Stimulated activated CD8-positive, alpha-beta memory T cell treated with anti-CD3 and anti-CD28 coated beads, Interleukin-4, amount 100 ng/mL, for 4 hours (primary cell): ENCODE measurements around the gene ITPRIP.

Experiments
- DNase-seq, 2 donors: peaks; one replicate each; pipeline ENCODE4 v3.0.0-alpha.2; 2020; ENCODE audit warnings: low read depth in 2 of 2, low spot score in 1 of 2

The ITPRIP gene

DNA sequence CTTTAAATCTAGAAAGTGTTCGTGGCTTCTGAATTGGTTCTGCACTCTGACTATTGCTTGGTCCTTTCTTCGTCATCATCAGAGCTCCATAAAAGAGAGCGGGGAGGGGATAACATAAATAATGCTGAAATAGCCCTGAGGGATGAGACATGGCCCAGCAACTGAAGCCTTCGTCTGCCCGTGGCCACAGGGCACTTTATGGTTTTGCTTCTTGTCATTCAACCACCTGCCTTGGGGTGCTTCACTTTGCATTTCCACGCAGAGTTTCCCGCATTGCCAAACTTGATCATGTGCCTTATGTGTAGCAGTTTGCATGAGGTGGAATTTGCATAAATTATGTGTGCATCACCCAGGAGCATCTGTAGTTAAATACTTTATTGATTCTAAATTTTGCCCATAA is 53.4 kb downstream of the ITPRIP start:
- DNase-seq, result no peak

DNA sequence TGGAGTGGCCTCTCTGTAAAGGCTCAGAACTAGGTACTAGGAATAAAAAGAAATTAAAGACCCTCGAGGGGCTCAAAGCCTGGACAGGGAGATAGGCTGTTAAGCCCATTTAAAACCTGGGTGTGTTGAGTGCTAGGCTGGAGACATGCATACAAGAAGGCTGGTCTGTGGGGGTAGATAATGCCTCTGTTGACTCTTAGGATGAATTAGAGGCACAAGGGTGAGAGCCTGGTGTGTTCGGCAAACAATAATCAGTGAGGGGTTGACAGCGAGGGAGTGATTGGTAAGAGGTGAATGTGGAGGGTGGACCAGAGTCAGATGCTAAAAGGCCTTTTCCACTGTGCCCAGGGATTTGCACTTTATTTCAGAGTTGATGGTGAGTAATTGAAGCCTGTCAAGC is 56.6 kb downstream of the ITPRIP start:
- DNase-seq, result no peak

DNA sequence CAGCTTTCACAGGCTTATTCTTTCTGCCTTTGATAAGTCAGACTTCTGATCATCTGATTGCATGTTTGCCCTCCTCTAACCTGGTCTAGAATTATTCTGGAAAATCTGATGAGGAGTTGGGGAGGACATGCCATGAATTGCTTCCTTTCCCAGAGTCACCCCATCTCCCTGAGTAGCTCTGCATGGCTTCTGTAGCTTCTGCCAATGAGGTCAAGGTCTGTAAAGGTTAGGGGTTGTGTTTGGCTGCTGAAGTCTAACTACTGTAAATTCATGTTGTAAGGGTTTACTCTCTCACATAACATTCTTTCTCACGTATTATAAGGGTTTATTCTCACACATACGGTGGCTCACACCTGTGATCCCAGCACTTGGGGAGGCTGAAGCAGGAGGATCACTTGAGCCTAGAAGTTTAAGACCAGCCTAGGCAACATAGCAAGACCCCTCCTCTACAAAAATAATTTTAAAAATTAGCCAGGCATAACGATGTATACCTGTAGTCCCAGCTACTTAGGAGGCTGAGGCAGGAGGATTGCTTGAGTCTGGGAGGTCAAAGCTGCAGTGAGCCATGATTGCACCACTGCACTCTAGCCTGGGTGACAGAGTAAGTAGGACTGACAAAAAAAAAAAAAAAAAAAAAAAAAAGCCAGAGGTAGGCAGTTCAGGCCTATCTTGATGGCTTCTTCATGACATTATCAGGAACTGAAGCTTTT is 58.6 kb downstream of the ITPRIP start:
- no peak for DNase-seq

DNA sequence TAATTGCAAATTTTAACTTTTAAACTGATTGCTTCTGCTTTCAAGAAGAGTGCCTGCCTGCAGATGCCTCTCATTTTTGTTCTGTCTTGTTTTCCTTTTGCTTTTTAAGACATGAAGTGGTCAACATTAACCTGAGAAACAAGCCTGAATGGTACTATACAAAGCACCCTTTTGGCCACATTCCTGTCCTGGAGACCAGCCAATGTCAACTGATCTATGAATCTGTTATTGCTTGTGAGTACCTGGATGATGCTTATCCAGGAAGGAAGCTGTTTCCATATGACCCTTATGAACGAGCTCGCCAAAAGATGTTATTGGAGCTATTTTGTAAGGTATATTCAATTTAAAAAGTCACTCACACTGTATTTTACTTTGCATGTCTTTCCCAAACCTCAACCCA is 60.5 kb downstream of the ITPRIP start:
- DNase-seq, result no peak

DNA sequence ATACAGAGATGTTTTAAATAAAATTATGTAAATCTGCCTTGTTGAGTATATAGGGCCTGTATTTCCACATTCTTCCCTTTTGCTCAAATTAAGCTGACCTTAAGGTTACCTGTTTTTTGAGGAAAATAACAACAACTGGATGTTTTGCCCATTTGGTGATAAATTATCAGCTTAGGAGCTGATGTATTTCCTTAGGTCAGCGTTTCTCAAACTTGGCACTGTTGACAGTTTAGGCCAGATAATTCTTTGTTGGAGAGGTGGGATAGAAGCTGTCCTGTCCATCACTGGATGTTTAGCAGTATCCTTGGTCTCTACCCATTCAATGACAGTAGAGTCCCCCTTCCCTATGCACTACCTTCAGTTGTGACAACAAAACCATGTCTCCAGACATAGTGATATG is 62.1 kb downstream of the ITPRIP start:
- no peak for DNase-seq

DNA sequence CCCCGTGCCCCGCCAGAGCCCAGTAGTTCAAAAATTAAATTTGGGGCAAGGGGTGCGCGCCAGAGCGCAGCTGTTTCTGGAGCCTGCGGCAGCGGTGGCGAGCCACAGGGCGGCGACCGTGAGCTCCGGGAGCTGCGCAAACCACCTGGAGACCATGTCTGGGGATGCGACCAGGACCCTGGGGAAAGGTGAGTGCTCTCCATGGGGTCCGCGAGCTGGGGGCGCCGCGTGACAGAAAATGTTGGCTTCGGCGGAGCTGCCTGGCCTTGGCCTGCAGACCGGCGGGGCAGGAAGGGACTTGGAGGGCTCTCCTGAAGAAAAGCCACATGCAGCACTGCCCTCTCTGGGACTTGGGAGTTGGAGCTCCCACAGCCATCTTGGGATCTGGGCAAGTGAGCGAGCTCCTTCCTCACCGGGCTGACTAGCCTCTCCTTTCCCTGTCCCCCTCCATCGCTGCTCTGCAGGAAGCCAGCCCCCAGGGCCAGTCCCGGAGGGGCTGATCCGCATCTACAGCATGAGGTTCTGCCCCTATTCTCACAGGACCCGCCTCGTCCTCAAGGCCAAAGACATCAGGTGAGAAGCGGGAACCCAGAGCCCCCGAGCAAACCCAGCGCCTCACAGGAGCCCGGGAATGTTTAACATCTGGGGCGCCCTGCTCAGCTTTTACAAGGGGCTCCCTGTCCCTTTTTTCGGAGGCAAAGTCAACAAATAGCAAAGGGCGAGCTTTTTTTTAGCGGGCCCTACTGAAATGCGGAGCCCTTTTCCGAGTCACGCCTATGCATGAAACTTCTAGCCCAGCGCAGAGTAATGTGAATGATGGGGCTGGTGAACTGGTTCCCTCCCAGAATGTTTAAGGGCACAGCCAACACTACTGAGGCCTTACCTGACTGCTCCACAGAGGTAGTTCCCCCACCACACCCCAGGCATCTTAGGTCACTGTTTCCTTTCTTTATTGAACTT is 63.2 kb downstream of the ITPRIP start:
- no peak for DNase-seq

DNA sequence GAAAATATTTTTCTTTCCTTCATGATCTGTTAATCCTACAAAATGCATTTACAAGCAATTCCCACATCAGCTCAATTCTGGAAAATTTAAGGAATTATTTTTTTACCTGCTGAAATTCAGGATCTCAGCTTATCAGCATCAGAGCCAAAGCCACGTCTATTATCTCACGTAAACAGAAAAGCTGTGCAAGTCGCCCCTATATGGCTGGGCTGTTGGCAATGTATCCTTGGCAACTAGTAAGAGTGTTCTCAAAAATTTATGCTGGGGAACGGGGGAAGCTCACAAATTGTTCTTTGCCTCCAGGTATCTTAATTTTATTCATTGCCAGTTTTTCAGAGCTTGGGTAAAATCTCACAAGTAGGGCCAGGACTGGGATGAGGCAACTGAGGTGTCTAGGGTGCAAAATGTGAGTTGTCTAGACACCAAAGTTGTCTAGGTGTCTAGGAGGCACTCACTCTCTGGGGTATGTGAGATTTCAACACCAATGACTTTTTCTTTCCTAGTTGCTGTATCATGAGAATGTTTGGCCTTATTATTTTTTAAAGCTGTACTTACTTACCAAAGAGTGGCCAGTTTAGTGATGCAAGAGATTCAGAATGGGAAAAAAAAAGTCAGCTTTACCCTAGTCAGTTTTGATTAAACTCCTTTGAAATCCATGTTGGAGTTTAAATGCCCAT is 64.2 kb downstream of the ITPRIP start:
- no peak for DNase-seq

DNA sequence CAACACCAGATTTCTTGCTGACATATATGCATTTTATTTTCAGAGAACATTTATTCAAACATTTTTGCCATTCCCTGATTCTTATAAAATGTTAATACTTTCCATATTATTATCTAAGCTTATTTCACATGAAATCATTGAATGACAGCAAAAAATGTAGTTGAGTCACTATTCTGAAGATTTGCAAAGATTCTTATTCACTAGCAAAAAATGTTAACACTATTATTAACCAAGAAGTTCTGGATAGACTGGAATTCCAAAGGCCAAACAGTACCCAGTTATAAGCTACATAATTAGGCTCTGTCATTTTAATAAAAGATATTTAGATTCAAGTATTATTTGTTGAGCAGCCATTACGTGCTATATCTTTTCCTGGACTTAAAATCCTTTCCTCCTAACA is 65.0 kb downstream of the ITPRIP start:
- no peak for DNase-seq

DNA sequence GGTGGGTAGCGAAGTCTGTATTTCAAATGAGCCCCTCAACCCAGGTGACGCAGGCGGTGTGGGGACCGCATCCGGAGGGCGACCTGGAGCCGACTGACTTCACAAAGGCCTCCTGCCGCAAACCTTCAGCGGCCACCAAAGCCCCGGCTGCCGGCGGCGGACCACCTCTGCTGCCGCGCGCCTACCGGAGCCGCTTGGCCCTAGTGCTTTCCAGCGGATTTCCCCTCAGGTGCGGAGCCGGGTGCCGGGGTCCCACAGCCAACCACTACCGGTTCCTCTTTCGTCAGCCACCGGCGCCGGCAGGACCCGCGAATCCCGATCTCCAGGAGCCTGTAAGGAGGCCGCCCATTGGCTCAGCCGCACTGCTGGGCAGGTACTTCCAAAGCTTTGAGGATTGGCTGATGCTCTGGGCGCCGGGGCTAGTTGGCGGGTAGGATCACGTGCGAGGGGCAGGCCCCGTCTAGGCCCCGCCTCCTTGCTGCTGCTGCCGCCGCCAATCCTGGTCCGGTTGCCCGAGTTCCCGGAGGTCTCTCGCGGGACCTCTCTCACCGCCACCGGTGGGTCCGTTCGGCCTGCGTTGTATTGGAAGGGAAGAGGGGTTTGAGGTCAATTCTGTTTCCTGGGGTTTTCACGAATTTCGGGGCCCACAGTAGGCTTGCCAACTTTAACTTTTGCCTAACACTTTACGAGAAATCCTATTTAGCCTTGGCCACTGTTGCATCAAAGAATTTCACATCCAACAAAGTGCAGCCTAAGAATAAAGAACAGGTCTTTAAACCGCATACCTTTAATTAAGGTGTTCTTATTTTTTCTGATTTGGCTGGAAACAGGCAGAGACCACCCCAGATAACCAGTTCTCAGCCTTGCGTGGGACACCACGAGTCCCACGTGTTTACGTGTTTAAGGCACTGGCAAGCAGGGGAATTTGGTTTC is 69.3 kb downstream of the ITPRIP start, which contains the start of gene GSTO2:
TSS of gene GSTO2 (plus strand) at position 472 of the 933 bp plus-strand sequence. CDS start 5,732 bp downstream, outside the sequence.
- peak; percentile 92 to 96 for DNase-seq

DNA sequence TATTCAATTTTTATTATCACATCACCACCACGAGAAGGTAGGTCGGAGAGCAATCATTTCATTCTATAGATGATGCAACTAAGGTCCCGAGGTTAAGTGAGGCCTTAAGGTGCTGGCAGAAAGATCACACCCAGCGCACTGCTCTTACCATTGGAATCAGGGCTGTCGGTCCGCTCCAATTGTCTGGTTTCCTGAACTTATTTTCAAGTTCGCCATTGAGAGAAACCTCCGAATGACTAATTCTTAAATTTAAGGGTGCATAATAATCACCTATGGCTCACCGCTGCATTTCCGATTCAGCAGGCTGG is 69.9 kb downstream of the ITPRIP start:
- DNase-seq, result no peak

DNA sequence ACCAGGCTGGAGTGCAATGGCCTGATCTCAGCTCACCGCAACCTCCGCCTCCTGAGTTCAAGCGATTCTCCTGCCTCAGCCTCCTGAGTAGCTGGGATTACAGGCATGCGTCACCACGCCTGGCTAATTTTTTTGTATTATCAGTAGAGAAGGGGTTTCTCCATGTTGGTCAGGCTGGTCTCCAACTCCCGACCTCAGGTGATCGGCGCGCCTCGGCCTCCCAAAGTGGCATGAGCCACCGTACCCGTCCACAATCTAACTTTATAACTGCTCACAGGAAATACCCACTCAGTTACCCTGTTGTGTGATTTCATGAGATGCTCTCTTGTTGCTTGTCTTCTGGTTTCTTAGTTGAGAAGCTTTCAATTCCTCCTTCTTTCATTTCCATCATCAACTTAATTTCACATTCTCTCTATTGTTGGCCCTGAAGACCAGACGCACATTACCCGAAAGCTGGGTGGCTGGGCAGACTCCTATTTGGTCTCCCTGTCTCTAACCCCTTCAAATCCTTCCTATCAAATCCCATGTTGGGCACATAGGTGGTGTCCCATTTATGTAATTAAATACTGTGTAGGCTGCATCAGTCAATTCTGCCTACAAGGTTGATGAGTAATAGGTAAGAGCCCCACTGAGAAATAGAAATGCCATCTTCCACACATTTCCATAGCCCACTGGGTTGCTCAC is 70.4 kb downstream of the ITPRIP start:
- no peak for DNase-seq

DNA sequence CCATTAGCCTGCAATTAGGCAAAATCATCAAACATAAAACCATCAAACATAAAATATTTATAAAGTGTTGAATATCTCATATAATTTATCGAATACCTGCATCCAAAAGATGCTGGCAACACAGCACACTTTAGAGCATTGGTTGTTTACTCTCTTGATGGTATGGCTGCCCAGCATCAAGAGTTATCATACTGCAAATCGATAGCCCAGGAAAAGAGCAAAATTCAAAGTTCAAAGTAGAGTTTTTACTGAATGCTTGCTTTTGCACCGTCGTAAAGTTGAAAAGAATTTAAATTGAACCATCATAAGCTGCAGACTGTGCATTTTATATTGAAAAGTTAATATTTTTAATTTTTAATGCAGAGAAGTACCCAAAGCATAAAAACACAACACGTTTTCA is 73.5 kb downstream of the ITPRIP start:
- DNase-seq, result no peak

DNA sequence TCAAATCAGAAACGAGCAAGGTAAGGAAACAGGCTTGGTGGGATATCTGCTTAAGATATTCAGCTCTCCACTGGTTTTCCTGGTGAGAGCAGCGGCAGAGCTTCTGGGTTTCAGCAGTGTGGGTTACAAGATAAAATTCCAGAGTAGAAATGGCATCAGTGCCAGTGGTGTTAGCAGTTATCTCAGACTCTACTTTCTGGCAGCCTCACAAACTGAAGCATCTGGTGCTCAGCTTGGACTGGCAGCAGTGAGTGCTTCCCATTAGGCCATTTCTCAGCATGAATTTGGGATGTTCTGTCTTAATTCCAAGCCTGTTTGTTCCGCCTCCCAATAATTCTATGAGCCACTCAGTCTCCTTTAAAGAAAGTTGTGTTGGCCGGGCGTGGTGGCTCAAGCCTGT is 76.2 kb downstream of the ITPRIP start:
- DNase-seq, result no peak

DNA sequence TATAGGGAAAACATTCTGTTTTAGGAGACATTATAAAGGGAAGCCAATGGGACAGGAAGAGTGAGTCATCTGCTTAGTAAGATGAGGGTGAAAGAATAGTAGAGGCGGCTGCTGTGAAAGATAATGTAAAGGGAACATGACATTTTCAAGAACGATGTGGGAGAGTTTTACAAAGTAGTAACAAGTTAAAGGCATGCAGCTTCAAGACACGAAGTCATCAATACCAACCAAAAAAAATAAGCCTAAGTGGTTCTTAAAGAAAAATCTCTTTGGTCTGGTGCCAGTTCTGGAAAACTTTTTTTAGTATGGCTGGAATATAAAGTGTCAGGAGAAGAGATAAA is 77.5 kb downstream of the ITPRIP start:
- no peak for DNase-seq

DNA sequence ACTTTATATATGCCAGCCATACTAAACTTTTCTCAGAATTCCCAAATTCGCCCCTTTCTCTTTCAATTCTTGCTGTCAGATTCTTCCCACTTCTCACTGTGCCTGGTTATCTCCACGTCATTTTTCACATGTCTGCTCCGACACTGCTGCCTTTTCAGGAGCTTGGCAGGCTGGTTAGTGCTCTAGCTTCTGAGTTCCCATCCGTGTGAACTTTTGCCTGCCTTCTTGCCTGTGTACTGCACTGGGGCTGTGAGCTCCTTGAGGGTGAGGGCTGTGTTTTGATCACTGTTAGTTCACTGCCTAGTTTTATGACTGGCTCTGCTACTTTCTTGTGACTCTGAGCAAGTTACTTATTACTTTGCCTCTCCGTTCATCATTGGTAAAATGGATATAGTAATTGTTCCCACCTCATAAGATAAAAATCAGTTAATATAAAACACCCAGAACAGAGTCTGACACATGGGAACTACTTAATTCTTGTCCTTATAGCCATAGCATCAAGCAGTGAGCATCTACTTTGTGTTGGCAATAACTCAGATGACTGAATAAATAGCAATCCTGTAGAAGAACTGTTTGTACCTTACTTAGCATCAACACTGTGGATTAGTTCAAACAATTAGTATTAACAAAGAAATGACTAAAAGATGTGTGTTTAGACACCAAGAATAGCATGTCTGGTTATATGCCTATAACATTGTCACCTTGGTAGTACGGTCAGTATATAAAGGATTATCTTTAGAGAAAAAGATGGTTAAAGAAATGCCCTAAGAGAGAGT is 78.1 kb downstream of the ITPRIP start:
- no peak for DNase-seq
